ENCODE data around the gene ZCWPW1. TPM values are rescaled to one million over a fixed set of nuclear protein-coding genes. Genes with fewer than 3 reads are reported as not detected.

The ZCWPW1 gene
- total RNA-seq, 2 donors from 2014 or later, result 3.1 to 3.5 TPM

- Histone ChIP-seq H3K27me3 (replicated peaks; ENCODE audit: insufficient read depth) (no peaks in the 10 kb centered on the region), H3K27ac (no peak overlapping the region), H3K4me3 (no peak overlapping the region), H3K36me3 (peaks cover 3% of the 10 kb centered on the region), H3K9me3 (no peaks in the 10 kb centered on the region), H3K4me1 (ENCODE audit: control insufficient read depth in 1 of 2, low read depth in 2 of 2) (no peaks in the 10 kb centered on the region)
- no peak for DNase-seq (ENCODE audit: low spot score)
- no peak for ATAC-seq (ENCODE audit: insufficient number of reproducible peaks, low FRiP score, low read depth)
- TF ChIP-seq CTCF (IDR thresholded peaks at IDR 0.05), result no peak
Observed at GRCh38 chr7:100401811-100402210, 26.7 kb downstream of the ZCWPW1 start.

GRCh38 chr7:100400656-100401055 lies 27.8 kb downstream of the ZCWPW1 start:
- DNase-seq (ENCODE audit: low spot score), result no peak
- Histone ChIP-seq H3K27me3 (replicated peaks; ENCODE audit: insufficient read depth) (no peaks in the 10 kb centered on the region), H3K4me1 (ENCODE audit: control insufficient read depth in 1 of 2, low read depth in 2 of 2) (no peaks in the 10 kb centered on the region), H3K4me3 (no peak overlapping the region), H3K9me3 (no peaks in the 10 kb centered on the region), H3K27ac (no peak overlapping the region), H3K36me3 (peaks cover 3% of the 10 kb centered on the region)
- TF ChIP-seq CTCF (IDR thresholded peaks at IDR 0.05), result no peak
- ATAC-seq (ENCODE audit: insufficient number of reproducible peaks, low FRiP score, low read depth), result no peak

GRCh38 chr7:100400041-100400440 lies 28.5 kb downstream of the ZCWPW1 start:
- H3K27ac ChIP-seq, result no peak overlapping the region
- ATAC-seq (ENCODE audit: insufficient number of reproducible peaks, low FRiP score, low read depth), result no peak
- DNase-seq (ENCODE audit: low spot score), result no peak
- peaks cover 3% of the 10 kb centered on the region for H3K36me3 ChIP-seq
- TF ChIP-seq CTCF (IDR thresholded peaks at IDR 0.05), result no peak
- no peaks in the 10 kb centered on the region for H3K9me3 ChIP-seq
- H3K4me3 ChIP-seq, result no peak overlapping the region
- no peaks in the 10 kb centered on the region for H3K4me1 ChIP-seq (ENCODE audit: control insufficient read depth in 1 of 2, low read depth in 2 of 2)
- H3K27me3 ChIP-seq (replicated peaks; ENCODE audit: insufficient read depth), result no peaks in the 10 kb centered on the region

- peaks cover 3% of the 10 kb centered on the region for H3K36me3 ChIP-seq
- ATAC-seq (ENCODE audit: insufficient number of reproducible peaks, low FRiP score, low read depth), result no peak
- no peak for TF ChIP-seq CTCF (IDR thresholded peaks at IDR 0.05)
- H3K27me3 ChIP-seq (replicated peaks; ENCODE audit: insufficient read depth), result no peaks in the 10 kb centered on the region
- DNase-seq (ENCODE audit: low spot score), result no peak
- no peak overlapping the region for H3K4me3 ChIP-seq
- H3K27ac ChIP-seq, result no peak overlapping the region
- H3K9me3 ChIP-seq, result no peaks in the 10 kb centered on the region
- H3K4me1 ChIP-seq (ENCODE audit: control insufficient read depth in 1 of 2, low read depth in 2 of 2), result no peaks in the 10 kb centered on the region
Observed at GRCh38 chr7:100398239-100398638, 30.3 kb downstream of the ZCWPW1 start.

- TF ChIP-seq CTCF (IDR thresholded peaks at IDR 0.05), result no peak
- H3K27ac ChIP-seq, result no peak overlapping the region
- no peak overlapping the region for H3K4me3 ChIP-seq
- H3K9me3 ChIP-seq, result no peaks in the 10 kb centered on the region
- H3K4me1 ChIP-seq (ENCODE audit: control insufficient read depth in 1 of 2, low read depth in 2 of 2), result no peaks in the 10 kb centered on the region
- DNase-seq (ENCODE audit: low spot score), result no peak
- no peak for ATAC-seq (ENCODE audit: insufficient number of reproducible peaks, low FRiP score, low read depth)
- no peaks in the 10 kb centered on the region for H3K27me3 ChIP-seq (replicated peaks; ENCODE audit: insufficient read depth)
- peaks cover 3% of the 10 kb centered on the region for H3K36me3 ChIP-seq
Observed at GRCh38 chr7:100397315-100398081, 31.0 kb downstream of the ZCWPW1 start.
